Ovary (tissue), 9 donors: ENCODE data around the gene GSTM3. TPM values are rescaled to one million over a fixed set of nuclear protein-coding genes. Genes with fewer than 3 reads are reported as not detected.
A peak's percentile ranks its signal among the peaks of the same experiment; 100 is the strongest.
"Not testable (repeated sequence)": the region's sequence is repeated elsewhere in the genome, so short reads cannot be mapped to it uniquely, and the experiment has no call there.

Source experiments
- DNase-seq, 5 donors: peaks; one replicate each; pipeline ENCODE4 v3.0.0-alpha.2; 2019 to 2020
- H3K27ac ChIP-seq, 2 donors: fragments of 200-600 bp; one replicate each; pipeline versions ENCODE4 v1.5.1 to v1.8.0; 2019 to 2022
- H3K27me3 ChIP-seq: fragments of 200-600 bp; one replicate; pipeline ENCODE4 v1.8.0; 2022
- H3K36me3 ChIP-seq: fragments of 200-600 bp; sonication (generic); one replicate; pipeline ENCODE4 v1.5.1; 2019
- H3K4me1 ChIP-seq: one replicate; pipeline ENCODE4 v1.8.1; 2013; ENCODE audit warnings: mild to moderate bottlenecking, moderate library complexity; ENCODE audit not compliant: insufficient read depth
- H3K4me3 ChIP-seq: fragments of 200-600 bp; sonication (generic); one replicate; pipeline ENCODE4 v1.5.1; 2017
- H3K9me3 ChIP-seq, 2 donors: fragments of 200-600 bp in 1 of 2; sonication (generic) in 1 of 2; one replicate each; pipeline versions ENCODE4 v1.5.1 to v1.8.1; 2013 to 2019; ENCODE audit warnings: mild to moderate bottlenecking in 1 of 2, moderate library complexity in 1 of 2
- EP300 ChIP-seq: sonication (generic); formaldehyde crosslinking; IDR thresholded peaks from one replicate; pipeline ENCODE4 v1.6.1; 2017; ENCODE audit warnings: antibody characterized with exemption
- POLR2A ChIP-seq: fragments of 450-650 bp; IDR thresholded peaks from one replicate; pipeline ENCODE4 v1.6.1; 2017; ENCODE audit warnings: antibody characterized with exemption, mild to moderate bottlenecking, moderate library complexity
- WGBS, 3 donors: extraction: QIAGEN DNeasy Blood & Tissue Kit in 1 of 3; methylation state at CpG; one replicate each; pipeline versions ENCODE4 v1.1.5 to v1.1.7; 2013 to 2017; 5-methylcytosine and 5-hydroxymethylcytosine counted together
- intact Hi-C, 4 donors: fragments of 100-400 bp; cut with DNase I; formaldehyde crosslinking; loops; one replicate each; pipeline versions ENCODE4 v1.11.0 to v1.15.1; 2022 to 2023
- polyA plus RNA-seq, 2 donors: library from polyadenylated mRNA; stranded (reverse); fragments of 200-250 nt in 1 of 2; fragments of 350-450 nt in 1 of 2; fragmentation: Illumina TruSeq in 1 of 2; extraction: RNeasy Lipid Tissue Mini Kit (QIAGEN cat#74804) in 1 of 2; gene quantifications; one replicate each; pipeline ENCODE4 v1.2.3, GENCODE V29; 2013 to 2014
- total RNA-seq, 7 donors: library from RNA; depleted of rRNA in 2 of 7; stranded (reverse); fragments of >200 nt in 2 of 7; fragmentation: NEBNext Ultra II Directional in 3 of 7; extraction: Animal tissue kit (Norgen Biotek cat#: 25700) in 3 of 7; gene quantifications; one replicate each; pipeline versions ENCODE4 v1.1.0 to v1.2.4, GENCODE V29; 2016 to 2023
- TF ChIP-seq, protein P1 (sequence below), 3 donors: fragments of 450-650 bp in 2 of 3; fragments of 200-600 bp in 1 of 3; IDR thresholded peaks; one replicate each; pipeline versions ENCODE4 v1.5.1 to v1.8.0; 2016 to 2022; ENCODE audit warnings: antibody characterized with exemption in 3 of 3, mild to moderate bottlenecking in 1 of 3
- donor health status: DM: no; HTN: no; CAD: no; lungs with moderate emphysema.
- donor health status: DM: no; HTN: no; CAD: no.
- donor health status: Bipolar disorder and iron deficiency.
- donor health status: DM: yes; HTN: yes; CAD: no.
- donor health status: DM: no; HTN: no; CAD: no.
- donor health status: DM: yes; HTN: yes; CAD: no.

The GSTM3 gene
- total and polyA plus RNA-seq, 9 donors = 75.8 to 278 (median 147) TPM

DNA sequence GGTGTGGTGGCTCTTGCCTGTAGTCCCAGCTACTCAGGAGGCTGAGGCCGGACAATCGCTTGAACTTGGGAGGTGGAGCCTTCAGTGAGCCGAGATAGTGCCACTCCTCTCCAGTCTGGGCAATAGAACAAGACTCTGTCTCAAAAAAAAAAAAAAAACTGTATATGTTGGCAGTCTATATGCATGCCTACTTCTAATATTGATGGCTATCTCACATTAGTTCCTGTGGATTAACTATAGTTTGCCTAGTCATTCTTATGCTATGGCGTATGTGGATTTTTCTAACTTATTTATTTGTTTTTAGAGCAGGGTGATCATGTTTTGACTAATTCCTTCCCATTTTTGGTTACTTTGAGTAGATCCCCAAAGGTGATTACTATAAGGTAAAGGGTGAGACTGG is 43.8 kb downstream of the GSTM3 start:
- Histone ChIP-seq H3K4me1 (no peaks in the 10 kb centered on the region), H3K9me3 (no peaks in the 10 kb centered on the region), H3K27ac (no peak overlapping the region), H3K4me3 (no peak overlapping the region), H3K27me3 (no peaks in the 10 kb centered on the region), H3K36me3 (no peaks in the 10 kb centered on the region)
- no peak for DNase-seq
- TF ChIP-seq EP300 (no peak), POLR2A (no peak)
- TF ChIP-seq, protein P1, sequence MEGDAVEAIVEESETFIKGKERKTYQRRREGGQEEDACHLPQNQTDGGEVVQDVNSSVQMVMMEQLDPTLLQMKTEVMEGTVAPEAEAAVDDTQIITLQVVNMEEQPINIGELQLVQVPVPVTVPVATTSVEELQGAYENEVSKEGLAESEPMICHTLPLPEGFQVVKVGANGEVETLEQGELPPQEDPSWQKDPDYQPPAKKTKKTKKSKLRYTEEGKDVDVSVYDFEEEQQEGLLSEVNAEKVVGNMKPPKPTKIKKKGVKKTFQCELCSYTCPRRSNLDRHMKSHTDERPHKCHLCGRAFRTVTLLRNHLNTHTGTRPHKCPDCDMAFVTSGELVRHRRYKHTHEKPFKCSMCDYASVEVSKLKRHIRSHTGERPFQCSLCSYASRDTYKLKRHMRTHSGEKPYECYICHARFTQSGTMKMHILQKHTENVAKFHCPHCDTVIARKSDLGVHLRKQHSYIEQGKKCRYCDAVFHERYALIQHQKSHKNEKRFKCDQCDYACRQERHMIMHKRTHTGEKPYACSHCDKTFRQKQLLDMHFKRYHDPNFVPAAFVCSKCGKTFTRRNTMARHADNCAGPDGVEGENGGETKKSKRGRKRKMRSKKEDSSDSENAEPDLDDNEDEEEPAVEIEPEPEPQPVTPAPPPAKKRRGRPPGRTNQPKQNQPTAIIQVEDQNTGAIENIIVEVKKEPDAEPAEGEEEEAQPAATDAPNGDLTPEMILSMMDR (IDR thresholded peaks at IDR 0.05) = no peak
- WGBS, 3 donors = 92 to 93% methylated on average over 4 of the region's 4 CpGs; no CpG with 5 or more reads in 1 of the 3 donors
- intact Hi-C loops = no loop called here

DNA sequence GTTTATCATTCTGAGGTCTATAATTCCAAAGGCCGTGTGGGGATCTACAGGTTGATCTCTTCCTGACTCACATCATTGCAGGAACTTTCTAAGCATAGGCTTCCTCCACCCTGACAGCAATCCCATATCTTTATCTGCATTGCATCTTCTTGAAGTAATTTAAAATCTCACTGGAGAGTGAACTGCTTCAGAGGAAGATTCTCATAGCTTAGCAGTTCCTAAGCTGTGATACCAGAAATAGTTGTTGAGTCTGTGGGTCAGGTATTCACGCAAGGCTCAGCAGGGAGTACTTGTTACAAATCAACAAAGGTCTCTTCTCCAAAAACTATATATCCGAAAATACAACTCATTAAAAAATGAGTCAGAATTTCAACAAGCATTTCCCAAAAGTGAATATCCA is 45.7 kb downstream of the GSTM3 start:
- H3K9me3 ChIP-seq, H3K4me1 ChIP-seq, H3K4me3 ChIP-seq, DNase-seq, H3K27ac ChIP-seq, H3K27me3 ChIP-seq, H3K36me3 ChIP-seq, intact Hi-C loops: not testable (repeated sequence)
- whole genome bisulfite sequencing, 3 donors = 72 to 74% methylated on average over 3 of the region's 3 CpGs; no CpG with 5 or more reads in 1 of the 3 donors

- intact Hi-C loops, H3K27me3 ChIP-seq, H3K36me3 ChIP-seq, H3K4me3 ChIP-seq, DNase-seq, H3K9me3 ChIP-seq, H3K4me1 ChIP-seq, H3K27ac ChIP-seq: not testable (repeated sequence)
- WGBS, 3 donors = 91 to 94% methylated on average over 5 of the region's 5 CpGs; no CpG with 5 or more reads in 1 of the 3 donors
Observed at GRCh38 chr1:109694400-109694799, 46.4 kb downstream of the GSTM3 start.

DNA sequence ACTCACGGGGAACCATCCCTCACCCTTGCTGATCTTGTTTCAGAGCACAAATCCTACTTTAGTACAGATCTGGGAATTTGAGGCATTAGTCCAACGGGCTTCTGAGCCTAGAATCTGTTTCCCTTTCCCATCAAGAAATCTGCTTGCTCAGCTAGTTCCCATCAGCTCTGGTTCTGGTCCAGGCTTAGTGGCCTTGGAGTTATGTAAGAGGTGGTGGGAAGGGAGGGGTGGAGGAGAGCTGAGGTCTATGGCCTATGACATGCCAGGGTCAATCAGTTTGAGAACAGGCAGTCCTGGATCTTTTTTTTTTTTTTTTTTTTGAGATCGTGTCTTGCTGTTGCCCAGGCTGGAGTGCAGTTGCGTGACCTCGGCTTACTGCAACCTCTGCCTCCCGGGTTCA is 49.1 kb downstream of the GSTM3 start:
- no peaks in the 10 kb centered on the region for H3K9me3 ChIP-seq
- DNase-seq = peak in 3 of 5 donors; percentile 71 to 88 (median 85)
- no peak for TF ChIP-seq EP300
- TF ChIP-seq, protein P1 (IDR thresholded peaks at IDR 0.05) = no peak
- TF ChIP-seq POLR2A = no peak
- no peaks in the 10 kb centered on the region for H3K27me3 ChIP-seq
- H3K27ac ChIP-seq = peak overlapping the region in 1 of 2 donors; percentile 88
- H3K4me3 ChIP-seq = no peak overlapping the region
- intact Hi-C loops = no loop called here
- no peaks in the 10 kb centered on the region for H3K36me3 ChIP-seq
- WGBS, 3 donors = 13 to 14% methylated on average over 6 of the region's 6 CpGs; no CpG with 5 or more reads in 1 of the 3 donors
- peaks cover 2% of the 10 kb centered on the region for H3K4me1 ChIP-seq

- Histone ChIP-seq H3K9me3 (no peaks in the 10 kb centered on the region), H3K27ac (peak overlapping the region in 1 of 2 donors; percentile 88), H3K36me3 (no peaks in the 10 kb centered on the region), H3K4me1 (peaks cover 2% of the 10 kb centered on the region), H3K4me3 (no peak overlapping the region), H3K27me3 (no peaks in the 10 kb centered on the region)
- DNase-seq = peak in 1 of 5 donors; percentile 51
- 27 to 33% methylated on average over 6 of the region's 6 CpGs; no CpG with 5 or more reads in 1 of the 3 donors for WGBS, 3 donors
- TF ChIP-seq EP300 = no peak
- TF ChIP-seq, protein P1 (IDR thresholded peaks at IDR 0.05) = no peak
- TF ChIP-seq POLR2A = no peak
- intact Hi-C loops = no loop called here
Observed at GRCh38 chr1:109689844-109690405, 50.9 kb downstream of the GSTM3 start.
